ENCODE measurements around the gene C4orf50. TPM values are rescaled to one million over a fixed set of nuclear protein-coding genes. Genes with fewer than 3 reads are reported as not detected.

The C4orf50 gene
- under 0.01 TPM in 2 replicates for total RNA-seq

GRCh38 chr4:6018331-6018730 lies at the start of gene C4orf50:
TSS of gene C4orf50 (minus strand) at chr4:6018431.

DNA sequence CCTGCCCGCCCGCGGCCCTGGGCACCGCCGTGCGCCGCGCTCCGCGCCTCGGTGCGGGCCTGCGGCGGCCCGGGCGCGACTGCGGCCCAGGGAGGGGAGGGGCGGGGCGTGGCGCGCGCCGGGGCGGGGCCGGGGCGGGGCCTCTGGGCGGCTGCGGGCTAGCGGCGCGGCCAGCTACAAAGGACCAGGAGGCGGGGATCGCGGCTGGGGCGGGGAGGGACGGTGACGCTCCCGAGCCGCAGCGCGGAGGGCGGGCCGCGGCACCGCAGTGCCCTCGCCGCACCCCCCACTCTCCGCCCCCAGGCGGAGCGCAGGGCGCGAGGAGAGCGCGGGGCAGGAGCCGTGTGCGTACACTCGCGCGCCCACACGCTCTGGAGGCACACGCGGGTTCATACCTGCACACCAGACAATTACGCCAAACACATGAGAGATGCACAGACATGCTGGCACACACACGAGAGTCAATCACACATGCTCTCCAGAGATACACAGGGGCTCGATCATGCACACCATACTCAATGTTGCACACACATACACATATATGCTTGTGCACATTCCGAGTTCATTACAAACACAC lies 125.1 kb downstream of the C4orf50 start, which contains the start of gene CRMP1:
CRMP1 (minus strand) TSS at position 83 of the 577 bp plus-strand sequence. CDS start 117 bp downstream, outside the sequence.

Other genes starting within 250 kb of the C4orf50 start
- gene CRMP1, start 125.3 kb downstream of the C4orf50 start, total RNA-seq: 1.2 and 2.4 TPM in 2 replicates
- gene JAKMIP1, start 182.1 kb upstream of the C4orf50 start, total RNA-seq: not detected in 2 replicates